Fibroblast of the aortic adventitia (primary cell): ENCODE results near the gene CXCL16. TPM values are rescaled to one million over a fixed set of nuclear protein-coding genes. Genes with fewer than 3 reads are reported as not detected.
"Not testable (repeated sequence)": the region's sequence is repeated elsewhere in the genome, so short reads cannot be mapped to it uniquely, and the experiment has no call there.

ENCODE experiments used
- DNase-seq: peaks from one replicate; pipeline ENCODE4 v3.0.0-alpha.2; 2010; ENCODE audit warnings: low read depth
- H3K4me3 ChIP-seq: 2 replicates; pipeline ENCODE4 v1.5.1; 2011; ENCODE audit warnings: low read depth, mild to moderate bottlenecking, control low read depth, low read length, moderate library complexity
- total RNA-seq: library from RNA; depleted of rRNA; stranded (reverse); fragments of >200 nt; gene quantifications from 2 replicates; pipeline ENCODE4 v1.2.3, GENCODE V29; 2012; ENCODE audit warnings: low replicate concordance
- TF ChIP-seq, protein P1 (sequence below): IDR thresholded peaks from 2 replicates; pipeline ENCODE4 v1.5.1; 2011; ENCODE audit warnings: mild to moderate bottlenecking, low read length, control low read depth, inconsistent platforms; ENCODE audit not compliant: insufficient read depth

CXCL16 gene
- total RNA-seq, 1 donor: 2.6 TPM

DNA sequence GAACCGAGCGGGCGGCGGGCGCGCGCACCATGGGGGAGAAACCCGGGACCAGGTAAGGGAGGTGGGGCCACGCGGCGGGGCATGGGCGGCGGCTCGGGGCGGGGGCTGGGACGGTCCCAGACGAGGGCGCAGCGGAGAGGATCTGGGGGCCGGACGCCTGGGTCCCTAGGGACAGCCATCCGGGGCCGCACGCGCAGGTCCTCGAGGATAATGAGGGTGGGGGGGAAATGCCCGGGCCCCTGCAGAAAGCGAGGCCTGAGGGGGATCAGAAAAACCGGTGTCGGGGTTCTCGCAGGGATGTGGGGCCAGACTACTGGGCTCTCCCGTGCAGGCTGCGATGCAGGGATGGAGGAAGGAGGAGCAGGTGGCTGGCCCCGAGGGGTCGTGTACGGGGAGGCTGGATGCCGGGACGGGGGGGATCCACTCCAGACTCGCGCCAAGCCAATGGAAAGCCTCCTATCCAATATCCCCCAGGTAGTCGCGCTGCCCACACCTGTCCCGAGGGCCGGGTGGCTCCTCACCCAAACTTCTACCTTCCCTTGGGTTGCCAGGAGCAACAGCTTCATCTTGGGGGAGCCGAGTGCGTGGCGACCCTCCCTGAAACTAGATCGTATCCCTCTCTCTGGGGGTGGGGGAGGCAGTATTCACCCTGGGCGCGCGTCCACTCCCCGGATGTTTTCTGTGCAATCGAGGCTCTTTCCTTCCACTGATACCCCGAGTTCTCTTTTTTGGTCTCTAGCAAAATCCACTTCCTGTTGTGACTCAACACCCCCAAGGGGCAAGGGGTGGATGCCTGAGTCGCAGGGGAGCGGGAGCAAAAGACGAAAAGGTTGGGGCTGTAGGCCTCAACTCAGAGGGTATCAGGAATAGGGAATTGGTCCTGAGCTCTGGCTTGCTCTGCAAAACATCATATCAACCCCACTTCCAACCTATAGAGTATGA, 28.8 kb downstream of the CXCL16 start:
- H3K4me3 ChIP-seq: peak overlapping the region; percentile 70
- no peak for DNase-seq
- TF ChIP-seq, protein P1, sequence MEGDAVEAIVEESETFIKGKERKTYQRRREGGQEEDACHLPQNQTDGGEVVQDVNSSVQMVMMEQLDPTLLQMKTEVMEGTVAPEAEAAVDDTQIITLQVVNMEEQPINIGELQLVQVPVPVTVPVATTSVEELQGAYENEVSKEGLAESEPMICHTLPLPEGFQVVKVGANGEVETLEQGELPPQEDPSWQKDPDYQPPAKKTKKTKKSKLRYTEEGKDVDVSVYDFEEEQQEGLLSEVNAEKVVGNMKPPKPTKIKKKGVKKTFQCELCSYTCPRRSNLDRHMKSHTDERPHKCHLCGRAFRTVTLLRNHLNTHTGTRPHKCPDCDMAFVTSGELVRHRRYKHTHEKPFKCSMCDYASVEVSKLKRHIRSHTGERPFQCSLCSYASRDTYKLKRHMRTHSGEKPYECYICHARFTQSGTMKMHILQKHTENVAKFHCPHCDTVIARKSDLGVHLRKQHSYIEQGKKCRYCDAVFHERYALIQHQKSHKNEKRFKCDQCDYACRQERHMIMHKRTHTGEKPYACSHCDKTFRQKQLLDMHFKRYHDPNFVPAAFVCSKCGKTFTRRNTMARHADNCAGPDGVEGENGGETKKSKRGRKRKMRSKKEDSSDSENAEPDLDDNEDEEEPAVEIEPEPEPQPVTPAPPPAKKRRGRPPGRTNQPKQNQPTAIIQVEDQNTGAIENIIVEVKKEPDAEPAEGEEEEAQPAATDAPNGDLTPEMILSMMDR: no peak

DNA sequence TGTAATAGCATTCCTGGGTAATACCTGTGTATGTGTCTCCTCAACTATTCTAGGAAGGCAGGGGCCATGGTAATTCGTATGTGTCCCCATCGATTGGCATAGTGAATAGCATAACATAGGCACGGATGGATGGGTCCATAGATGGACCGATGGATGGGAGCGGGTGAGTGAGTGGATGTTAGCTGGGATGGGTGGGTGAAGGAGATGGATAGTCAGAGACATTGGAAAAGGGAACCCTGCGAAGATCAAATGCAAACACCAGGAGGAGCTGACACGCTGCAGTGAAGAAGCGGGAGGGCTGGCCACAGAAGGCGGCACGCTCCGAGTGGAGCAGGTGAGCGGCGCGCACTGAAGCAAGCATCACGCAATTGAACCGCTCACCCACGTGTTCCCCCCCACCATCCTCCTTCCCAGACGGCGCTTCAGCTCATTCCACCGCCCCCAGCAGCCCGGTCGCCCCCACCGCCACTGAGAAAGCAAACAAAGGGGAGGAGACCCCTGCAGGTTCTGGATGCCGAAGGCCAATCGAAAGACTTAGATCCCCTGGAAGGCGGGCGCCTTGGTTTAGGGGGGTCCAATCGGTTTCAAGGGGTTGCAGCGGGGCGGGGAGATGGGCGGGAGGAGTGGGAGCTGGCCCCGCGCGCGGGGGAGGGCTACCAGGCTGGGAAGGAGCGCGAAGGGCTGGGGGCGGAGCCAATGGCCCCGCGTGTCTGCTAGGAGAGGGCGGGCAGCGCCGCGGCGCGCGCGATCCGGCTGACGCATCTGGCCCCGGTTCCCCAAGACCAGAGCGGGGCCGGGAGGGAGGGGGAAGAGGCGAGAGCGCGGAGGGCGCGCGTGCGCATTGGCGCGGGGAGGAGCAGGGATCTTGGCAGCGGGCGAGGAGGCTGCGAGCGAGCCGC, 29.7 kb downstream of the CXCL16 start, which contains the start of gene ARRB2:
Gene ARRB2, plus strand, starts transcription at position 839 of the 899 bp plus-strand sequence. CDS start 90 bp downstream, outside the sequence.
- TF ChIP-seq, protein P1: peak; percentile 79
- peak; percentile 98 for DNase-seq

DNA sequence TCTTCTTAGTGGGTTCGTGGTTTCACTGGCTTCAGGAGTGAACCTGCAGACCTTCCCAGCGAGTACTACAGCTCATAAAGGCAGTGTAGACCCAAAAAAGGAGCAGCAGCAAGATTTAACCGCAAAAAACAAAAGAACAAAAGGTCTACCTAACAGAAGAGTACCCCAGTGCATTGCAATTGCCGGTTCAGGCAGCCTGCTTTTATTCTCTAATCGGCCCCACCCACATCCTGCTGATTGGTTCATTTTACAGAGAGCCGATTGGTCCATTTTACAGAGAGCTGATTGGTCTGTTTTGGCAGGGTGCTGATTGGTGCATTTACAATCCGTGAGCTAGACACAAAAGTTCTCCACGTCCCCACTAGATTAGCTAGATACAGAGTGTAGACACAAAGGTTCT, 31.3 kb downstream of the CXCL16 start:
- no peak for DNase-seq
- H3K4me3 ChIP-seq: no peak overlapping the region
- TF ChIP-seq, protein P1: no peak

More for the DNA sequence above, 29.7 kb downstream of the CXCL16 start, which contains the start of gene ARRB2:
- H3K4me3 ChIP-seq: peak within 1 kb of the TSS; percentile 70

DNA sequence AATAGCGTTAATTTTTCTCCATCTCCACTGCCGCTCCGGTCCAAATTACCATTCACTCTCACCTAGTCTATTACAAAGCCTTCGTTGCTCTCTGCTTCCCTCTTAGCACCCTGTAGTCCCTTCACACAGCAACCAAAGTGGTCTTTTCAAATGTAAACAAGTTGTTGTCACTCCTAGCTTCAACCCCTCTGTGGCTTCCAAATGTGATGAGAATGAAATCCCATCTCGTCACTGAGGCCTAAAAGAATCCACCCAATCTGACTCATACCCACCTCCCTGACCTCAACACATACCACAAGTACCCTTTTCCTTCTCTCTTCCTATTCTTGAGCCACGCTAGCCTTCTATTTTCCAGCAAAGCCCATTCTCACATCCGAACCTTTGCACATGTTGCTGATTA, 33.6 kb downstream of the CXCL16 start:
- no peak overlapping the region for H3K4me3 ChIP-seq
- TF ChIP-seq, protein P1: no peak
- DNase-seq: no peak

DNA sequence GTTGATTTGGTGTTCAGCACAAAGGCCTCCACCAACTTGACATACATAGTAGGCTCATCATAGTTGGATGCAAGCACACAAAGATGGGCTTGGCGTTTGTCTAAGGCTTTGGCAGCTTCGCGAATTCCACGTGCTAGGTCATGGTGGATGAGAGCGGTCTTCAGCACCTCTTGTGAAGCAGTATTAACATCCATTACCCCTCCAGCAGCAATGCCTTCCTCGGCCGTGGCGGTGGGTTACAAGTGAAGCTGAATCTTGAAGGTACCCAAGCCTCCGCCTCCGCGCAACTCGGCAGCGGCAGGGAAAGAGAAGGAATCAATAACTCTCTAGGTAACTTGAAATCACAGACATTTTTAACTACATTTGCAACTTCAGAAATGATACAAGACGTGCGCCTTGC, 34.7 kb downstream of the CXCL16 start:
- no peak for DNase-seq
- no peak overlapping the region for H3K4me3 ChIP-seq
- TF ChIP-seq, protein P1: no peak

DNA sequence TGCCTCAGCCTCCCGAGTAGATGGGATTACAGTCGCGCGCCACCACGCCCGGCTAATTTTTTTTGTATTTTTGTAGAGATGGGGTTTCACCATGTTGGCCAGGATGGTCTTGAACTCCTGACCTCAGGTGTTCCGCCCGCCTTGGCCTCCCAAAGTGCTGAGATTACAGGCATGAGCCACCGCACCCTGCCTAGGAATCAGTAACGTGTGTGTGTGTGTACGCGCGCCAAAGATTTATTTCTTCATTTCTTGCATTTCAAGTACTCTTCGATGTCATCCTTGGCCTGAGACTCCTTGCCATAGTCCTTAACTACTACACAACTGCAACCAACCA, 35.2 kb downstream of the CXCL16 start:
- DNase-seq: not testable (repeated sequence)
- H3K4me3 ChIP-seq: peak overlapping the region; percentile 96

- TF ChIP-seq, protein P1: no peak
- H3K4me3 ChIP-seq: peak overlapping the region; percentile 96
- DNase-seq: no peak
These were observed 36.4 kb downstream of the CXCL16 start for GRCh38 chr17:4703330-4703691.
